Breast epithelium (tissue), 3 donors: ENCODE data around the gene NAV1.

Experiments
- CTCF ChIP-seq, 3 donors: fragments of 450-650 bp; IDR thresholded peaks; one replicate each; pipeline ENCODE4 v1.5.1; 2016 to 2017; ENCODE audit warnings: antibody characterized with exemption in 3 of 3, mild to moderate bottlenecking in 3 of 3, moderate library complexity in 3 of 3
- POLR2A ChIP-seq: fragments of 450-650 bp; IDR thresholded peaks from one replicate; pipeline ENCODE4 v1.6.1; 2016; ENCODE audit warnings: antibody characterized with exemption, mild to moderate bottlenecking, moderate library complexity
- POLR2AphosphoS5 ChIP-seq, 3 donors: sonication (generic); formaldehyde crosslinking; IDR thresholded peaks; one replicate each; pipeline ENCODE4 v1.6.1; 2017; ENCODE audit warnings: antibody characterized with exemption in 3 of 3

DNA sequence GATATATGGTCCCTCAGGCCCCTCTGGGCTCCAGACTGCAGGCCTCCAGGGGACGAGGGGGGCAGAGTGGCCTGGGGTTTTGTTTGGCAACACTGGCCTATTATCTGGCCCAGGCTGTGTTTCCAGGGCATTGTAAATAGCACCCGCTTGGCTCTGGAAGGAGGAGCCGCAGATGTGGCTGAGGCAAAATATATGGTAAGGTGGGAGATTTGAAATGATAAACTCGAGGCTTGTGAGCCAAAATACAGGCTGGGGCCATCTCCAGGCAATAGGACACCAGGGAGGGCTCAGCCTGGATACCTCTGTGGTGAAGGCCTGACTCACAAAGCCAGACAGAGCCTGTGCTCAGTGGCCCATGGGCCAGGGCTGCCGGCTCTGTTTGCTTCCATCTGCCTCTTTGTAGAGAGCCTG is 14.0 kb downstream of the NAV1 start:
- TF ChIP-seq CTCF (IDR thresholded peaks at IDR 0.05) (no peak), POLR2A (no peak), POLR2AphosphoS5 (IDR thresholded peaks at IDR 0.05) (no peak)
